Activated T-helper 1 cell treated with anti-CD3 and anti-CD28 coated beads, Interleukin-12 subunit alpha, Interleukin-12 subunit beta, Interleukin-2, Interleukin-4 antibody, amounts not matched to agents 30 ng/mL and 10 ng/mL and 1 ng/mL, durations not matched to agents 14 hours and 24 hours and 36 hours (primary cell): ENCODE data around the gene ATP13A4. TPM values are rescaled to one million over a fixed set of nuclear protein-coding genes. Genes with fewer than 3 reads are reported as not detected.

Experiments
- total RNA-seq: library from RNA; stranded (reverse); gene quantifications from 2 replicates; pipeline ENCODE4 v1.2.3, GENCODE V29; 2022

Gene ATP13A4
- total RNA-seq, 1 donor from 2014 or later: 0.31 TPM

Other genes with a start within 250 kb of the ATP13A4 start
- not detected in 2 replicates for gene ATP13A5, start 176.1 kb downstream of the ATP13A4 start, total RNA-seq
- 78.1 and 91.2 TPM in 2 replicates for gene OPA1, start 38.3 kb upstream of the ATP13A4 start, total RNA-seq